Endothelial cell of umbilical vein (primary cell): ENCODE measurements around the gene DHRS4. TPM values are rescaled to one million over a fixed set of nuclear protein-coding genes. Genes with fewer than 3 reads are reported as not detected.
"Not testable (repeated sequence)": the region's sequence is repeated elsewhere in the genome, so short reads cannot be mapped to it uniquely, and the experiment has no call there.

ENCODE experiments used
- BruUV-seq: library from RNA; stranded (reverse); fragments of 400-500 nt; replicated peaks from 2 replicates; lab custom pipeline; 2021; lab: Mats Ljungman, UMichigan
- CTCF ChIA-PET: fragments of 300-600, 350-600 bp; sonication (Branson Sonifier 250); formaldehyde crosslinking; loops from one replicate; lab custom pipeline; 2021; ENCODE audit warnings: antibody characterized with exemption, inconsistent platforms; lab: Charles Lee
- POLR2A ChIA-PET: fragments of 300-600, 350-600 bp; sonication (Branson Sonifier 250); formaldehyde crosslinking; loops from one replicate; lab custom pipeline; 2021; ENCODE audit warnings: antibody characterized with exemption, inconsistent platforms; lab: Charles Lee
- DNase-seq: peaks from one replicate; pipeline ENCODE4 v3.0.0-alpha.2; 2011; ENCODE audit warnings: low read depth, low spot score
- FAIRE-seq: peaks from 2 replicates; lab custom pipeline; 2011; peaks lifted over from hg19 to GRCh38; lab: Jason Lieb, UNC
- H2AFZ ChIP-seq: 2 replicates; pipeline ENCODE4 v1.6.0; 2012; ENCODE audit warnings: low read depth, low read length, control low read depth, inconsistent platforms
- H3K27ac ChIP-seq: 2 replicates; pipeline ENCODE4 v1.5.1; 2011; ENCODE audit warnings: low read depth, mild to moderate bottlenecking, control low read depth, low read length, moderate library complexity; ENCODE audit not compliant: insufficient read depth
- H3K27me3 ChIP-seq, 2 experiments: 2 replicates each; pipeline versions ENCODE4 v1.6.0 to v1.6.1; 2011; ENCODE audit warnings: low read length in 2 of 2, mixed read lengths in 1 of 2; ENCODE audit not compliant: control insufficient read depth in 2 of 2, insufficient read depth in 2 of 2
- H3K36me3 ChIP-seq, 2 experiments: 2 replicates in 1 of 2; 3 replicates in 1 of 2; pipeline ENCODE4 v1.5.1; 2011; ENCODE audit warnings: low read length in 2 of 2, mild to moderate bottlenecking in 1 of 2, moderate library complexity in 1 of 2; ENCODE audit not compliant: control insufficient read depth in 2 of 2, insufficient read depth in 2 of 2; ENCODE audit errors: extremely low read depth in 1 of 2
- H3K4me1 ChIP-seq: 3 replicates; pipeline ENCODE4 v1.5.1; 2011; ENCODE audit warnings: mild to moderate bottlenecking, low read length; ENCODE audit not compliant: control insufficient read depth, insufficient read depth; ENCODE audit errors: extremely low read depth
- H3K4me2 ChIP-seq: 2 replicates; pipeline ENCODE4 v1.6.1; 2011; ENCODE audit warnings: low read length, control low read depth, mixed read lengths; ENCODE audit not compliant: insufficient read depth
- H3K4me3 ChIP-seq, 3 experiments: fragments of 200-600 bp in 1 of 3; sonication (generic), shearing (Covaris generic) in 1 of 3; replicated peaks in 1 of 3; 2 replicates each; pipeline ENCODE4 v1.5.1; 2011 to 2016; ENCODE audit warnings: control low read depth in 3 of 3, low read length in 3 of 3, mild to moderate bottlenecking in 2 of 3, inconsistent platforms in 1 of 3, low read depth in 1 of 3, moderate library complexity in 1 of 3; ENCODE audit not compliant: insufficient read depth in 1 of 3
- H3K79me2 ChIP-seq: 2 replicates; pipeline ENCODE4 v1.6.0; 2012; ENCODE audit warnings: low read length, inconsistent platforms; ENCODE audit not compliant: control insufficient read depth, insufficient read depth
- H3K9ac ChIP-seq: replicated peaks from 2 replicates; pipeline ENCODE3; 2011; ENCODE audit warnings: low read length, control low read depth; ENCODE audit not compliant: insufficient read depth; ENCODE audit errors: extremely low read depth
- H3K9me1 ChIP-seq: replicated peaks from 3 replicates; pipeline ENCODE4 v1.6.0; 2011; ENCODE audit warnings: mild to moderate bottlenecking, low read length; ENCODE audit not compliant: control insufficient read depth, insufficient read depth; ENCODE audit errors: extremely low read depth
- H3K9me3 ChIP-seq: replicated peaks from 2 replicates; pipeline ENCODE4 v1.5.1; 2012; ENCODE audit warnings: low read length, inconsistent platforms; ENCODE audit not compliant: control insufficient read depth, insufficient read depth
- H4K20me1 ChIP-seq: replicated peaks from 2 replicates; pipeline ENCODE3; 2011; ENCODE audit warnings: mild to moderate bottlenecking, low read length; ENCODE audit not compliant: control insufficient read depth, insufficient read depth; ENCODE audit errors: extremely low read depth
- CTCF ChIP-seq, 2 donors: IDR thresholded peaks; 1 replicate in 1 of 2; 2 replicates in 1 of 2; pipeline ENCODE4 v1.5.1; 2011; ENCODE audit warnings: low read length in 2 of 2, mild to moderate bottlenecking in 2 of 2, moderate library complexity in 2 of 2, control low read depth in 1 of 2, inconsistent platforms in 1 of 2, low read depth in 1 of 2; ENCODE audit not compliant: insufficient read depth in 1 of 2; ENCODE audit errors: extremely low read depth in 1 of 2
- FOS ChIP-seq: IDR thresholded peaks from 2 replicates; pipeline ENCODE4 v1.6.1; 2011; ENCODE audit warnings: mild to moderate bottlenecking, low read length, moderate library complexity, borderline replicate concordance; ENCODE audit not compliant: insufficient read depth
- GATA2 ChIP-seq: IDR thresholded peaks from 2 replicates; pipeline ENCODE4 v1.7.0; 2011; ENCODE audit warnings: low read depth, mild to moderate bottlenecking, moderate library complexity, mixed read lengths, low read length; ENCODE audit not compliant: insufficient read length, insufficient read depth
- JUN ChIP-seq: IDR thresholded peaks from 2 replicates; pipeline ENCODE4 v1.6.1; 2011; ENCODE audit warnings: borderline replicate concordance, low read depth; ENCODE audit not compliant: insufficient read length, insufficient read depth
- MAX ChIP-seq: IDR thresholded peaks from 2 replicates; pipeline ENCODE4 v1.6.1; 2011; ENCODE audit not compliant: insufficient read depth, insufficient read length
- MYC ChIP-seq: IDR thresholded peaks from one replicate; pipeline ENCODE4 v1.6.1; 2011; ENCODE audit warnings: mild to moderate bottlenecking, low read depth, low read length
- POLR2A ChIP-seq: IDR thresholded peaks from 2 replicates; pipeline ENCODE4 v1.6.1; 2012; ENCODE audit warnings: low read depth, mild to moderate bottlenecking, control low read depth, low read length
- dilution Hi-C: fragments of 300-500 bp; cut with MboI; formaldehyde crosslinking; loops from one replicate; pipeline ENCODE4 v1.15.0; 2019; ENCODE audit warnings: low sequenced_read_pairs; ENCODE audit not compliant: extremely low pct_ligation_motif_present
- intact Hi-C: fragments of 100-400 bp; cut with micrococcal nuclease; formaldehyde crosslinking; loops from one replicate; pipeline ENCODE4 v1.10.0; 2022
- polyA plus RNA-seq, 4 experiments: library from polyadenylated mRNA; depleted of rRNA in 3 of 4; stranded (reverse) in 3 of 4; unstranded in 1 of 4; fragments of >200 nt; gene quantifications; 2 replicates each; pipeline versions ENCODE4 v1.2.1 to v1.2.3, GENCODE V29; 2011 to 2012; ENCODE audit warnings: missing spikeins in 1 of 4
- total RNA-seq: library from RNA; stranded (reverse); gene quantifications from 2 replicates; pipeline ENCODE4 v1.2.3, GENCODE V29; 2021

The DHRS4 gene
- total and polyA plus RNA-seq, 2 donors (not counting 3 experiments of a cell fraction or from before 2014, with no cell fraction given) = 19.2 to 32.0 TPM

- H3K79me2 ChIP-seq = no peaks in the 10 kb centered on the region
- CTCF ChIA-PET = interaction anchor here (1.2 kb wide), 1 partner anchor 20 kb away, joined by 3 read pairs; no protein-coding TSS in a partner anchor
- dilution Hi-C loops = no loop called here
These were observed 3.0 kb upstream of the DHRS4 start for GRCh38 chr14:23950411-23951135.

GRCh38 chr14:23951136-23951466 is 2.5 kb upstream of the DHRS4 start:
- FAIRE-seq, dilution Hi-C loops, H3K4me2 ChIP-seq: not testable (repeated sequence)

More at GRCh38 chr14:23950411-23951135, 3.0 kb upstream of the DHRS4 start:
- intact Hi-C loops = no loop called here
- Histone ChIP-seq H3K9ac (no peak overlapping the region), H3K9me1 (no peaks in the 10 kb centered on the region), H3K27ac (no peak overlapping the region), H3K27me3 (no peaks in the 10 kb centered on the region), H3K36me3 (no peaks in the 10 kb centered on the region), H4K20me1 (no peaks in the 10 kb centered on the region), H3K4me1 (no peaks in the 10 kb centered on the region), H3K9me3 (no peaks in the 10 kb centered on the region), H2AFZ (no peak overlapping the region), H3K4me2 (no peak overlapping the region), H3K4me3 (no peak overlapping the region)
- POLR2A ChIA-PET = no interaction called here
- DNase-seq (no peak), FAIRE-seq (no peak)
- TF ChIP-seq FOS (no peak), CTCF (IDR thresholded peaks at IDR 0.05; ENCODE audit: extremely low read depth in 1 of 2, insufficient read depth in 1 of 2, low read depth in 1 of 2, low read length in 2 of 2) (no peak), MYC (no peak), POLR2A (no peak), MAX (no peak), JUN (no peak), GATA2 (no peak)
- no TSS peak for BruUV-seq

More at GRCh38 chr14:23951136-23951466, 2.5 kb upstream of the DHRS4 start:
- H3K9ac ChIP-seq, H3K4me1 ChIP-seq, H3K27ac ChIP-seq, H3K36me3 ChIP-seq, intact Hi-C loops, H4K20me1 ChIP-seq, POLR2A ChIA-PET, H3K9me3 ChIP-seq, H3K27me3 ChIP-seq, H3K79me2 ChIP-seq, DNase-seq, BruUV-seq, H2AFZ ChIP-seq, H3K9me1 ChIP-seq, H3K4me3 ChIP-seq: not testable (repeated sequence)
- CTCF ChIA-PET = interaction anchor here (0.9 to 1.2 kb wide), 2 partner anchors 17 to 21 kb away, joined by 3 read pairs; no protein-coding TSS in a partner anchor
